Adipose tissue (tissue), 3 donors: ENCODE measurements around the gene VIPR1. TPM values are rescaled to one million over a fixed set of nuclear protein-coding genes. Genes with fewer than 3 reads are reported as not detected.

Experiments
- H3K27ac ChIP-seq: one replicate; pipeline ENCODE4 v1.5.1; 2013; ENCODE audit warnings: low read depth, low read length
- WGBS, 3 donors: extraction: QIAGEN DNeasy Blood & Tissue Kit; methylation state at CpG; one replicate each; pipeline ENCODE4 v1.1.7; 2013; 5-methylcytosine and 5-hydroxymethylcytosine counted together
- polyA plus RNA-seq, 3 donors: library from polyadenylated mRNA; stranded (reverse); fragments of 200-250 nt; gene quantifications; one replicate each; pipeline ENCODE4 v1.2.3, GENCODE V29; 2013
- donor health status: healthy with polysubstance abuse.
- donor health status: Bipolar disorder and iron deficiency.
- donor health status: healthy.

VIPR1 gene
- polyA plus RNA-seq, 3 donors = 1.6 to 12.6 (median 6.9) TPM

DNA sequence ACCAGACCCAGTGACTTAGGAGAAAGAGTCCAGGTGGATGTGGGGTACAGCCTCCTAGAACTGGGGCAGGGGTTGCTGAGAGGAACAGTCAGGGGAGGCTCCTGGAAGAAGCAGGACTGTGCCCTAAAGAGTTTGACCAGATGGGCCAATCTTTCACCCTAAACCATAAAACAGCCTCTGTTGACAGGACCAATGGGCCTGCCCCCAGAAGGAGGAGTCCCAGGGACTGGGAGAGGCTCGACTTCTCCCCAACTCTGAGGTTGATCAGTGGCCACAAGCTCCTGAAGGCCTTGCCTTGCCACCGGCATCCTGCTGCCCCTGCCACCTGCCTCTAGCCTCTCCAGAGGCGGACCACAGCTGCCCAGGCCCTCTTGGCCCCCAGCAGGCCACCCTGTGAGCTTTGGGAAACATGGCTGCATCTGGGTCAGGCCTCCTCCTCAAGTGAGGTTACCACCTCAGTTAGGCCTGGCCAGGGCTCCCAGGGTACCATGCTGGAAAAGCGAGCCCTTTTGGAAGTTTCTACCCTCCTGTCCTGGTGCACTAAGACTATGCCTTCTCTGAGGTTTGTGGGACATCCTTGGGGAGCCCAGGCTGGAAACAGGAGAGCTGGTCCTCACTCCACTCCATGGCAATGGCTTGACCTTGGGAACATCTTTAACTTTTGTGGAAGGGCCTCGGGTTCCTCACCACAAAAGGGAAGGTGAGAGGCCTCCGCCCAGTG lies 2.8 kb downstream of the VIPR1 start:
- WGBS, 3 donors = 90 to 96% (median 92%) methylated on average over 6 of the region's 6 CpGs
- no peak overlapping the region for H3K27ac ChIP-seq

DNA sequence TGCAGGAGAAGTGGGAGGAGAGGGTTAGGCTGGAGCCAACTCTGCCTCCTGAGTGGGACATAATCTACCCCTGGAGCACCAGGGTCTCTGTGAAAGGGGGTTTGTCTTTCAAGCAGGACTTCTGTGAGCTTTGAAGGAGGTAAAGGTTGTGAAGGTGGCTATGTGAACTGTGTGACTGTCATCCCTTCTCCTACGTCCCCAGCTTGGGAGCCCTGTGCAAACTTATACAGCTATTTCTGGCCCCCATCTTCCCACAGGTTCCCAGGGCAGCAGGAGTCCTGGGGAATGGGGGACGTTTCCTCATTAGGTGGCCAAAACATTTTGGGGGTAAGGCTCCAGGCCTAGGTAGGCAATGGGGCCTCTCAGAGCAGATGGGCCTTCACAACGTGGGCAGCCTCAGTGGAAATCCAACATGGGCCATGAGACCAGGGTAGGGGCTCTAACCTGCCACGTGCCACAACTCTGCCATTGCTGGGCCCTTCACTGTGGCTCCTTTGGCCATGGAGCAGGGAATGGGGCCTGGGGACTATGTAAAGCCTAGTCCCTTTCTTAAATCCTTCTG lies 3.5 kb downstream of the VIPR1 start:
- no peak overlapping the region for H3K27ac ChIP-seq
- WGBS, 3 donors = 80 to 89% (median 80%) methylated on average over 4 of the region's 4 CpGs

DNA sequence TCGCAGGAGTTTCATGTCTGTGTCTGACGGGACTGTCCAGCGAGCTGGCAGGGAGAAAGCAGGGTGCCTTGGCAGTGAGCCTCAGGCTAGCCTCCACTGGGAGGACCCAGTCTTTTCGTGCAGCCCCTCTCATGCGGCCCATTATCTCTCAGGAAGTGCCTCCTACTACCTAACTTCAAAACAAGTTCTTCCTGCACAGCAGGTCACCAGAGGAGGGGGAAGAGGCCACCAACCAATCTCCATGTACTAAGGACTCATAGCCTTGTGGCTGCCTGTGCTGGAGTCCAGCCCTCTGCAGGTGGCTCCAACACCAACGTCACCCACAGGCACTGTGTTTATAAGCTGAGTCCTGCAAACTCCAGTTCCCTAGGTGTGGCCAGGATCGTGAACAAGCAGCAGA lies 4.8 kb downstream of the VIPR1 start:
- WGBS, 3 donors = 42 to 59% (median 45%) methylated on average over 7 of the region's 7 CpGs
- H3K27ac ChIP-seq = no peak overlapping the region

DNA sequence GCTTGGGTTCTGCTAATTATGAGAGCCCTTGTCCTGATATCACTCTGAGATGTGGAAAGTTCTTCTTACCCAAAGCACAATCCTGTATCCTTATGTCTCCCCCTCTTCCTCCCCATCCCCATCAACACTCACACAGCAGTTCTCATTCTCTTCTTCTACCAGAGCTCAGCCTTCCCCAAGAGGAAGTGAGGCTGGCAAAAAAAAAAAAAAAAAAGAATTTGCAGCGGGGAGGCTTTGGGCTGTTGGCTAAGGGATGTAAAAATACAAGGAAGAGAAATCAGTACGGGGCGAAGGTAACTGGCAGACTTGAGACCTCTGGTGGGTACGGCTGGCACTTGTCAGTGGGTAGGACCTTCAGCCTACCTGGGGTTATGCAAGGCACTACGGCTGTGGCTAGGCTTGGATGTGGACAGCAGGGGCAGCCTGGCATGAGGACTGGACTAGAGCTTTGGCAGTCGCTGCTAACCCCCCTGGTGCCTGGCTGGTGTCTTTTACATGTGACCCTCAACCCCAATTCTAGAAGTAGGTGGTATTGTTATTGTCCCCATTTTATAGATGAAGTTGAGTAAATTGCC lies 5.4 kb downstream of the VIPR1 start:
- 44 to 53% (median 52%) methylated on average over 6 of the region's 6 CpGs for WGBS, 3 donors
- no peak overlapping the region for H3K27ac ChIP-seq

DNA sequence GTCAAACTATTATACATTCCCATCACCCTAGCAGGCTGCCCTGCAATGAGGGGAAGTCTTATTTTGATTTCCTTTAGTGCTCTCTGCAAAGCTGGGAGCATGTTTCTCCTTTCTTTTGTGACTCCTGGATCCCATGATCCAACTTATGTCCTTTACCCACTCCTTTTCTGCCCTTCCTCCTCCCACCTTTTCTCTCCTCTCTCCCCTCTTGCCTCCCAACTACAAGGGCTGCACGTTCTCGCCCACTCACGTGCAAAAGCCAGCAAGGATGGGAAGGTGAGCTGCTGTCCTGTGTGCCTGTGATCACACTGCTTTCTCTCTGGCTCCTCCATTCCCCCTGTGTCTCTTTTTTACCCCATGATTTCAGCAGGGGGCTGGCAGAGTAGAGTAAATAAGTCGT lies 6.1 kb downstream of the VIPR1 start:
- WGBS, 3 donors = 60 to 68% (median 62%) methylated on average over 4 of the region's 4 CpGs
- H3K27ac ChIP-seq = no peak overlapping the region

DNA sequence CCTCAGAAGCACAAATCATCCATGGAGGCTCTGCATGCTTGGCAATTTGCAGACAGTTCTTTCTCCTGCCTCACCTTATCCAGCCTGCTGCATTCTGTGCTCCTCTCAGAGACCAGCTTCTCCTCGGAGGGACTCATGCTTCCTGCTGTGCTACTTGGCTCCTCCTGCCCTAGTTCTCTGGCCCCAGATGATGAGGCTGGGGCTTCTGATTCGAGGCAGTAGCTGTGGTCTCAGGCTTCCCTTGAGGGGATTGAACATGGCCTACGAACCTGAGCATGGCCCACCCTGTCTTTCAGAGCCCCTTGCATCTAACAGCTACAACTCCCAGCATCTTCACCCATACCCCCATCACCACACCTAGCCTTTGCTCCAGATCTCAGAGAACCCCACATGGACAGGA lies 6.7 kb downstream of the VIPR1 start:
- WGBS, 3 donors = 69 to 75% (median 70%) methylated on average over 3 of the region's 3 CpGs

DNA sequence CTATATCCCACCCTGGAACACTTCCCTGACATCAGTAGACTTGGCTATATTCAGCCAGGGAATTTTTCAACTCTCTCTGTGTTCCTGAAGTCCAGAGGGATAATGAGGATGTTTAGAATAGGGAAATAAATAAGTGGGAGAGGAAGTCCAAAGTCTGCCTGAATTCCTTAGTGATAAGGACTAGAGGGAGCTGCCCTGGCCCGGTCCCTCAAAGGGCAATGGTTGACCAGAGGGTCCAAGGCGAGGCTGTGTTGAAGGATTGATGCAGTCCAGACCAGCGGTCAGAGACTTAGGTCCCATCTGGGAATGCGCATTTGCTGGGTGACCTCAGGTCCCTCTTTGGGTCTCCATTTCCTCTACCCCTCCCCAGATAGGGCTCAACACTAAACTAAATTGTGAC lies 7.9 kb downstream of the VIPR1 start:
- 70 to 78% (median 78%) methylated on average over 4 of the region's 4 CpGs for WGBS, 3 donors
- H3K27ac ChIP-seq = no peak overlapping the region

More for the DNA sequence above, 6.7 kb downstream of the VIPR1 start:
- no peak overlapping the region for H3K27ac ChIP-seq

DNA sequence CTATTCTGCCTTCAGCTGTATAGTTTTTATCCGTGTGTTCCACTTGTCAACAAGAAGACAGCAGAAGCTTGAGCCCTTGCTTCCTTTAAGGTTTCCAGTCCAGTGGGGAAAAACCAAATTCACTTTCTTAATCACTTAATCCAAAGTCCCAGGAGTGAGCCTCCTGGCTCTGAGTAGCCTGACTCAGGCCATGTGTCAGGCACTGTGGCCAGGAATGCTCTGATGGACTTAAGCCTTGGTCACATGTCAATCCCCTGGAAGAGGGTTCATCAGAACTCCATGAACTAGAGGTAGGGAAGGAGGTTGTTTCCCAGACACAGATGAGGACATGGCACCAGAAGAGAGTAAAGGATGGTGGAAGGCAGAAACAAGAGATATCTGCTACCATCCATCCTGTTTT lies 8.8 kb downstream of the VIPR1 start:
- no peak overlapping the region for H3K27ac ChIP-seq
- 68 to 95% (median 84%) methylated on average over 1 of the region's 1 CpG for WGBS, 3 donors

DNA sequence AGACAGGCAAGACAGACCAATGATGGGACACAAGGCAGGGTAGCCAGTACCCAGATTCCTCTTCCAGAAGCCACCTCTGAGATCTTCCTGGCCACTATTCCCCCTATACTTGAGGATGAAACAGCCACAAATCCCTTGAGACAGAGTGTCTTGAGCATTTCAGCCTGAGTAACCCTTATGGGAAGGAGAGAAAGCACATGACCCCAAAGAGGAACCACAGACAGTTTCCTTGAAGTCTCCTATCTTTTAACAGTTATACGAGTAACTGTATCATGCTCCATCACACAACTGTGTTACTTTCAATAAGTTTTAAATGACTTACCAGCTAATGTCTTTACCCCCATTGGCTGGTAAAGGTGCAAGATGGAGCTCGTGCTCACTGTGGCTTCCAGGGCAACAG lies 9.3 kb downstream of the VIPR1 start:
- 64 to 83% (median 65%) methylated on average over 2 of the region's 2 CpGs for WGBS, 3 donors
- no peak overlapping the region for H3K27ac ChIP-seq

DNA sequence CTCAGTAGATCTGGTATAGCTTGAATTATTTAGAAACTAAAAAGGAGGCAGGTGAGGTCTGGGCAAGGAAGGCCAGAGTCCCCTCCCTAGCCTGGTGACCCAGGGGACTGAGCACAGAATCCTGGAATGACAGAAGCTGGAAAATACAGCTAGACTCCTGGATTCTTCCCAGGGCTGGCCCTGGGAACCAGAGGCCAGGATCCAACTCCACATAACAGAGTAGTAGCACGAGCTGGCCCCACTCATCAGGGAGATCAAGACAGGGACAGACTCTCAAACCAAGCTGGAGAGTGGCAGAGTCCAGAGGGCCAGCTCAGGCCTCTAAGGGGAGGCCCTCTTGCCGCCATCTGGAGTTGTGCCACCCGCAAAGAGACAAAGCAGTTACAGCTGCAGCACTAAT lies 10.7 kb downstream of the VIPR1 start:
- no peak overlapping the region for H3K27ac ChIP-seq
- 85 to 91% (median 88%) methylated on average over 3 of the region's 3 CpGs for WGBS, 3 donors

DNA sequence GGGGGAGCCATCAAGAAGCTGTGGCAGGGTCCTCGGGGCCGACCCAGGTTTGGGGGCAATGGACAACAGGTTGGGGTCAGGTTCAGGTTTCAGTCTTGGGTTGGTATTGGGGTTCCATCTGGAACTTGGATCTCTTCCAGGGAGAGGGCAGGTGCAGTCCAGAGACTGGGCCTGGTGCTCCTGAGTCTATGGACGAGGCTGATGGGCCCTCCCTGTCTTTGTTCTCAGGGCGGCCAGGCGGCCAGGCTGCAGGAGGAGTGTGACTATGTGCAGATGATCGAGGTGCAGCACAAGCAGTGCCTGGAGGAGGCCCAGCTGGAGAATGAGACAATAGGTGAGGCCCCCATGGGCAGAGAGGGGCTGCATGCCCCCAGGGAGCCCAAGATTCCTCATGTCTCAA lies 11.1 kb downstream of the VIPR1 start:
- 93 to 95% (median 95%) methylated on average over 6 of the region's 6 CpGs for WGBS, 3 donors
- no peak overlapping the region for H3K27ac ChIP-seq

DNA sequence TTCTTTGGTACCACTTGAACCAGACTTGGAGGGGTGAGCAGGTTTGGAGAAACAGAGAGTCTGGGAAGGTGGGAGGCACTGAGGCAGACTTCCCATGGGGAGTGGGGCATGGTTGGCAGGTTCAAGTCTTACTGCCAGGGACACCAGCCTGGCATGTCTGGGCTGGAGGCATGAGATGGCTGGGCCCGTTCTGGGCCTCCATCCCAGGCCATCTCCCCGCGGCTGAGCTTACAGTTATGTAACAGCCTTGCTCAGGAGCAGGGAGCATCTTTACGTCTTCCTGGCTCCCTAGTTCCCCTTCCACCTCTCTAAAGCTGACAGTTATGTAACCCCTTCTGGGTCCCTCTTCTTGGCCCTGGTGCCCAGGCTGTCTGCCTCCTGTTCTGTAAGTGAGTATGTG lies 12.4 kb downstream of the VIPR1 start:
- no peak overlapping the region for H3K27ac ChIP-seq
- 54 to 93% (median 59%) methylated on average over 4 of the region's 4 CpGs for WGBS, 3 donors

DNA sequence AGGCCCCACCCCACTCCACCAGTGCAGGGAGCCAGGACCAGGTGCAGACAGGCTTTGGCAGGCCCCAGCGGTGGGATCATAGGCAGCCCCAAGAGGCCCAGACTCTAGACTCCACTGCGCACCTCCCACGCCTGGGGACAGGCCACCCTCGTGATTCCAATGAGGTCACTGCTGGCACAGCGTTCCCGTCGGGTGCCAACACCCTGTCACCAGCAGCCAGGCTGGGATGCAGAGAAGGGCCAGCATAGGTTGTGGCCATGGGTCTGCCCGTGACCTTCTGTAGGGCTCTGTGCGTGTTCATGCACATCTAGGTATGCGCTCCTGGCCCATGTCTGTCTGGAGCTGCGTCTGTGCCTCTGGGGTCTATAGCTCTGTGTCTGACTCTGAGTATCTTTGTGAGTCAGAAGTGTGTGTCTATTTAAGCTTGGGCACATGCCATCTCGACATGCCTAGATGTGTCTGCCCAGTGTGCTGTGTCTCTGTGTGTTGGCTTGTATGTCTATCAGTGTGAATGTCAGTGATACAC lies 13.0 kb downstream of the VIPR1 start:
- no peak overlapping the region for H3K27ac ChIP-seq
- WGBS, 3 donors = 90 to 92% (median 90%) methylated on average over 12 of the region's 12 CpGs

DNA sequence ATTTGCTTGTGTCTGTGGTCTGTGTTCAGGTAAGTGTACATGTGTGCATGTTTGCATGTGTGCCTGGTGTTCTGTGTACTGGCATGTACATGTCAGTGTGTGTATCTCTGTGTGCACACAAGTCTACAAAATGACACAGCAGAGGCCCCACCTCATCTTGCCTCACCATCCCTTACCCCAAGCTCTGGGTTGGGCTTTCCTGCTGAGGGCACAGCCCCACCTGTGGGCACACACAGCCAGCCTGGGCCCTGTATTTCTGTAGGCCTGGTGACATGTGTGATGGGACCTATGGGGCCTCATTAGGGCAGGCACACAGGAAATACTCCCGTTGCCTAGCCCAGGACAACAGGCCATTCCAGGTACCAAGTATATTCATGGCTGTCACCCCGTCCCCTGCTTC lies 13.5 kb downstream of the VIPR1 start:
- 63 to 82% (median 81%) methylated on average over 2 of the region's 2 CpGs for WGBS, 3 donors
- H3K27ac ChIP-seq = no peak overlapping the region

DNA sequence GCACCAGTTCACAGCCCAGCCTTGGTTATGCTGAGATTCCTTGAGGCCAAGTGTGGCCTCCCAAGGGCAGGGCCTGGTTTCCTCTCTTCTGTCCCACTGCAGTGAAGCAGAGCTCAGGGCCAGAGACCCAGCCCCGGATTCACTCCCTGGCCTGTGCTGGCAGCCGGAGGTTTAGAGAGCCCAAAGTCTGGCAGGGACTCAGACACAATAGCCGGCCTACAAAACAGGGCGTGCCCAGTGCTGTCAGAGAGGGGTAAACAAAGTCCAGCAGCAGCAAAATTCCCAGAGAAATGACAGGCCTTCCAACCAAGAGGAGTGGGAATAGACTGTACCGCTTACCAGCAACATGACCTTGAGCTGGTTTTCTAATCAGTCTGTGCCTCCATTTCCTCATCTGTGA lies 14.0 kb downstream of the VIPR1 start:
- no peak overlapping the region for H3K27ac ChIP-seq
- WGBS, 3 donors = 71 to 79% (median 78%) methylated on average over 5 of the region's 5 CpGs

DNA sequence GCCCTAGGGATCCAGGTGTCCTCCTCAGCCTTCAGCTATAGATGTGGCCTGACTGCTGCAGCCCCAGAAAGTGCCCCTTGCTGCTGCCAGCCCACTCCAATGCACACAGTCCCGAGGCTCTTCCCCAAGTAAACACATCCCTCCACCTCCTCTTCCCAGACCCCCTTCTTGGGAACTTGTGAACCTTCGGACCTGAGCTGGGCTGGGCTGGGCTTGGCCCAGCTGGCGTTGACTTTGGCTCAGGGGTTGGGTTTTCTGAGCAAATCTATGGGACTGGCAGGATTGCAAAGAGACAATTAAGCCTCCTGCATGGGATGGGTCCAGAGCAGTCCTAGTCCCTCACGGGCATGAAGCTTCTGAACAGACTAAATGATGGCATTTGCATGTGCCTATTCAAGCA lies 14.7 kb downstream of the VIPR1 start:
- WGBS, 3 donors = 53 to 83% (median 72%) methylated on average over 4 of the region's 4 CpGs
- no peak overlapping the region for H3K27ac ChIP-seq

DNA sequence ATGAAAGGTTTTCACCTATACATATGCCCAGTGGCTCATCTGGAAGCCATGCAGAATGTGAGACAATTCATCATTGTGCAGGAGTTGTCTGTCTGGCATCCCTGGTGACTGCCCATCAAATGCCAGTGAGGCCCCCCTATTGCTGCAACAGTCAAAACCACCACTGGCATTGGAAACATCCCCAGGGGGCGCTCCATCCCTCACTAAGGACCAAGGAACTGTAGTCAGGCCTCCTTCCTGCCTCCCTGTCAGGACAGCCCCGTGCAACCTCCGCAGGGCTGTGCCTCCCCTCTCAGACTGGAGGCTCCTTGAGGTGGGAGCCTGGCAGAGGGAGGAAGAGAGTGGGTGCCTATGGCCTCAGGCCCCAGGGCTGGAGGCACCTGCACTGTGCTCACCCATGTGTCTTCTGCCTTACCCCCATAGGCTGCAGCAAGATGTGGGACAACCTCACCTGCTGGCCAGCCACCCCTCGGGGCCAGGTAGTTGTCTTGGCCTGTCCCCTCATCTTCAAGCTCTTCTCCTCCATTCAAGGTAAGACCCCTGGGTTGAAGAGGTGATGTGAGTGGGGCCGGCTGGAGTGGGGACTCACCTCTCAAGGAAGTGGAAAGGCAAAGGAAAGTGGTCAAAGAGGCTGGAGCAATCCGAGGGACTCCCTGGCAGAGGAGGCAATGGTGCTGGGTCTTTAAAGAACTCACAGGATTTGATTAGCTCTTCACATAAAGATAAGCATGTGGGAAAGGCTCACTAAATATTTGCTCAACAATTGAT lies 16.5 kb downstream of the VIPR1 start:
- H3K27ac ChIP-seq = no peak overlapping the region
- 69 to 91% (median 84%) methylated on average over 6 of the region's 6 CpGs for WGBS, 3 donors

DNA sequence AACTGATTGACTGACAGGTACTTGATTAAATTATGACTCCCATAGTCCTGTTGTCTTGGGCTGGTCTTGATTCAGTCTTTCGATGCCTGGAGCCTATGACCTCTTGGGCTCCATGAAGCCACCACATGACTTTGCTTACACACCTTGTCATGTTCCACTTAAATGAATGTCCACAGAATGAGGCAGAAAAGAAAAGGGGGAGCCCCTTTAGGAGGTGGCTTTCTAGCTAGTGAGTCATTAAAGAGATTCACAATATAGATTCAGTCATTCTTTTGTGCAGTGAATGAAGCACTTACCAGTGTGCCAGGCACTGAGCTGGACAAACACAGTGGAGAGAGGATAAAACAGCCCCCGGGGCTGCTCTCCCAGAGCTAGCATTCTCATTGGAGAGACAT lies 17.1 kb downstream of the VIPR1 start:
- H3K27ac ChIP-seq = no peak overlapping the region
- 64 to 90% (median 89%) methylated on average over 2 of the region's 2 CpGs for WGBS, 3 donors

DNA sequence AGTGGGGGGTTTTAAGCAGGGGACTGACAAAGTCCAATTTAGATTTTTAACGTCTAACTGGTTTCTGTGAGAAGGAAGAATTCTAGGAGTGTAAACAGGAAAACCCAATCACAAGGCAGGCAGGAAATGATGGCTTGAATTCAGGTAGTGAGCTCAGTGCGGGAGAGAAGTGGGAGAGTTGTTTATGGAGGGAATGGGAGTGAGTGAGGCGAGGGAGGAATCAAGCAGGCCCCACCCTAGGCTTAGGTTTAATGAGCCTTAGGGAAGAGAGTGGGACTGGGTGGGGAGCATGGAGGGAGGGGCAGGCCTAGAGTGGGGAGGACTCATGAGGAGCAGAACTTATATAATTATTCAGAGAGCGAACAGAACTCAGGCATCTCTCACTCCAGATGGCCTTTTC lies 17.9 kb downstream of the VIPR1 start:
- H3K27ac ChIP-seq = no peak overlapping the region
- 45 to 75% (median 49%) methylated on average over 4 of the region's 4 CpGs for WGBS, 3 donors
